Tongue (tissue), 2 donors: ENCODE measurements around the gene ZBTB21. TPM values are rescaled to one million over a fixed set of nuclear protein-coding genes. Genes with fewer than 3 reads are reported as not detected.
A peak's percentile ranks its signal among the peaks of the same experiment; 100 is the strongest.

Source experiments
- DNase-seq: peaks from one replicate; pipeline ENCODE4 v3.0.0-alpha.2; 2015
- total RNA-seq: library from RNA; depleted of rRNA; stranded (reverse); fragments of >200 nt; gene quantifications from one replicate; pipeline ENCODE4 v1.2.3, GENCODE V29; 2014

Gene ZBTB21
- total RNA-seq: 10.7 TPM

GRCh38 chr21:42009831-42010506, at the start of gene ZBTB21:
TSS of gene ZBTB21 (minus strand) at chr21:42010360. CDS start at chr21:41994095, 16,265 bp downstream.
- peak; percentile 100 for DNase-seq

GRCh38 chr21:42059721-42060120, 49.6 kb upstream of the ZBTB21 start:
- DNase-seq: no peak

- DNase-seq: no peak
These were observed 49.0 kb upstream of the ZBTB21 start for GRCh38 chr21:42059141-42059540.

GRCh38 chr21:42058631-42059111, 48.5 kb upstream of the ZBTB21 start:
- DNase-seq: no peak

- DNase-seq: no peak
These were observed 47.8 kb upstream of the ZBTB21 start for GRCh38 chr21:42057851-42058437.

GRCh38 chr21:42056996-42057689, 47.0 kb upstream of the ZBTB21 start:
- peak; percentile 77 for DNase-seq

GRCh38 chr21:42056468-42056867, 46.3 kb upstream of the ZBTB21 start:
- peak; percentile 47 for DNase-seq

- DNase-seq: no peak
These were observed 45.3 kb upstream of the ZBTB21 start for GRCh38 chr21:42055425-42055824.

GRCh38 chr21:42051788-42052187, 41.6 kb upstream of the ZBTB21 start:
- no peak for DNase-seq

- DNase-seq: no peak
These were observed 39.6 kb upstream of the ZBTB21 start for GRCh38 chr21:42049578-42050430.

GRCh38 chr21:42048870-42049577, 38.9 kb upstream of the ZBTB21 start:
- no peak for DNase-seq

GRCh38 chr21:42047821-42048613, 37.9 kb upstream of the ZBTB21 start:
- DNase-seq: no peak

GRCh38 chr21:42044871-42045495, 34.8 kb upstream of the ZBTB21 start:
- no peak for DNase-seq

GRCh38 chr21:42043961-42044360, 33.8 kb upstream of the ZBTB21 start:
- no peak for DNase-seq

- DNase-seq: no peak
These were observed 33.2 kb upstream of the ZBTB21 start for GRCh38 chr21:42043201-42043895.

- no peak for DNase-seq
These were observed 32.5 kb upstream of the ZBTB21 start for GRCh38 chr21:42042651-42043050.

GRCh38 chr21:42041711-42042110, 31.6 kb upstream of the ZBTB21 start:
- no peak for DNase-seq

GRCh38 chr21:42041246-42041645, 31.1 kb upstream of the ZBTB21 start:
- DNase-seq: no peak

GRCh38 chr21:42040411-42041180, 30.4 kb upstream of the ZBTB21 start:
- DNase-seq: no peak
